Dedifferentiated amniotic fluid mesenchymal stem cell (primary cell): ENCODE measurements around the gene RPTOR.

ENCODE experiments used
- DNase-seq: peaks from one replicate; pipeline ENCODE4 v3.0.0-alpha.2; 2016; ENCODE audit errors: extremely low spot score

RPTOR gene

GRCh38 chr17:80640366-80641084, 95.9 kb downstream of the RPTOR start:
- no peak for DNase-seq

DNA sequence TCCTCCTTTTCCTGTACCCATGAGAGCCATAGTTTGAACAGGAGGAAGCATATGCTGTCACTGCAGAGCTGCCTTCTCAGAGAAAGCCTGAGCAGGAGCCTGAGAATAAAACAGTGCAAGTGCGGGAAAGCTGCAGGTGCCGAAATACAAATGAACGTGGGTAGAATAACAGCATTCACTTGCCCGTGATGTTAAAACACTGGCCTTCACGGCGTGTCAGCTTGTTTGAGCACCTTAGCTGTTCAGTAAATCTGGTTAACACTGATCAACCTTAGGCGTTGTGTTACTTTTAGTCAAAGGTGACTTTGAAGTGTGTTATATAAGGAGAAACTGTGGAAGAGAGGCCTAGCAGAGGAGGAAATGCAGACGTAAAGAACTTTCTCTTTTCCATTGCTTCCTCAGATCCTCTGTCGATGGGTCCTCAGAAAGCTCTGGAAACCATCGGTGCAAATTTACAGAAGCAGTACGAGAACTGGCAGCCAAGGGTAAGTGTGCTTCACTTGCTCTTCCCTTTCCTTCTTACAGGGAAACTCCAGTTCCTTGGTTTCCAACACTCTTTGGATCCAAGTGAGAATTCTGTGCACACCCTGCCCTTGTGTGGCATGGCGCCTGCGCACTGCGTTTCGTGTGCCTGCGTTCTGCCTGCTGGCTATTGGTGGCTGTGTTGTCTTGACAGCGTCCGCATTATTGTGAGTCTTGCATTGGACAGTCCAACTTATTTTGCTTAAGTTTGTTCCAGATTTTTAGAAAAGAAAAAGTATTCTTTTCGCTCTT, 98.9 kb downstream of the RPTOR start:
- DNase-seq: no peak

DNA sequence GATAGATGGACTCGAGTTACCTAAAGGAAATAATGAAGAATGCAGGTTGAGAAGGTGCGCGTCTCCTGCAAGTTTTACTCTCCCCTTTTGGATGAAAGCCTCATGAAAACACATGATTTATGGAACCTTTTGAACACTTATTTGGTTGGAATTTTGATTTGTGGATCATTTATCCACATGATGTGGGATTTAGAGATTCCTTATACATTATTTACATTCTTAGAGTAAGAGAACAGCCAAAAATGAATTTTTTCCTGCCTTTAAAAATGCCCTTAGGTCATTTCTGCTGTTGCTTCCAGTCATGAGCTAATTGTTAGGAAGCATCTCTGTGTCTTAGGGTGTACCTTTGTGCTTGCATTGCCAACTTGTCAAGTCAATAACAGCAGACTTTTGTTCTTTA, 99.9 kb downstream of the RPTOR start:
- peak; percentile 41 for DNase-seq

GRCh38 chr17:80645706-80646325, 101.2 kb downstream of the RPTOR start:
- no peak for DNase-seq

- no peak for DNase-seq
These were observed 101.7 kb downstream of the RPTOR start for GRCh38 chr17:80646328-80646727.

- peak; percentile 47 for DNase-seq
These were observed 103.1 kb downstream of the RPTOR start for GRCh38 chr17:80647746-80648145.

DNA sequence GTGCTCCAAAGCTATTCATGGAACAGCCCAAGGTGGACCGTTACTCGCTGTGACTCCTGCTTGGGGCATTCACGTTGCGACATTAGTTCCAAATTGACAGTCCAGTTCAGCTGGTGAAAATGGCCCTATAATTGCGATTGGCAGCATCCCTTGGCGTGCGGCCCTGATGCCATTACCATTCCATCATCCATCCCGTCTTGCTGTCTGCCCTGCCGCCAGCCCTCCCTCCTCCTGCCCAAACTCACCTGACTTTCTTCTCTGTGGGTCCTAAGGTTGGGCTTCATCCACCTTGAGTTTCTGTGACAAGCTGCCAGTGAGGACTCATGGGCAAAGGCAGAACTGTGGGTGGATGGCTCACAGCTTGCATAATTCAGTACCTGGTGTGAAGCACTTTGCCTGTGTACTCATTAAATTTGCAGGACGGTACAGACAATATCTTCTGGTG, 104.6 kb downstream of the RPTOR start:
- DNase-seq: no peak

DNA sequence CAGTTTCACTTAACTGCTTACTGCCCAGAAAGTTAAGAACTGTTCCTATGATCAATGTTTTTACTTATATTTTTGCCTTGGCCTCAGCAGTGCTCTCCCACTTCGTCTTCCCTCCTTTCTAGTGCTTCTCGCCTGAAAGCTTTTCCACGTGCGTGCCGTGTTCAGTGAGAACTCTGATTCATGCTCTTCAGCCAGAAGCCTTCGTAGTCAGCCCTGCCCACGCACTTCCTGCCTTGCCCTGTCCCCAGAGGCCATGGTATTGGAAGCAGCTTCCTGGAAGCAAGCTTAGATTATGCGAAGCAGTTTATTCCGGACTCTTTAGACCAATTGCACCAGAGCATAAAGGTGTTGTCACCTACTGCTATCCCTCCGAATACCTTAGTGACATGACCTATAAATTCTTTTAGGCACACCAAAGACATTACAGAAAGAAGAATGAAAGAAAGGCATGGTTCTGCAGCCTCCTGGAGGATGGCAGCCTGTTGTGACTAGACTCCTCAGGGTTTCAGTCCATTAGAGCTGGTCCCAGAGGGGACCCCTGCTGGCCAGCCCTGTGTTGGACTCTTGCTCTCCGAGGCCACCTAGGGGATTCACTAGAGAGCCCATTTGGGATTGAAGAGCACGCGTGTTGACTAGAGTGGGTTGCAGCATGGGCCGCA, 105.2 kb downstream of the RPTOR start:
- DNase-seq: peak; percentile 86

DNA sequence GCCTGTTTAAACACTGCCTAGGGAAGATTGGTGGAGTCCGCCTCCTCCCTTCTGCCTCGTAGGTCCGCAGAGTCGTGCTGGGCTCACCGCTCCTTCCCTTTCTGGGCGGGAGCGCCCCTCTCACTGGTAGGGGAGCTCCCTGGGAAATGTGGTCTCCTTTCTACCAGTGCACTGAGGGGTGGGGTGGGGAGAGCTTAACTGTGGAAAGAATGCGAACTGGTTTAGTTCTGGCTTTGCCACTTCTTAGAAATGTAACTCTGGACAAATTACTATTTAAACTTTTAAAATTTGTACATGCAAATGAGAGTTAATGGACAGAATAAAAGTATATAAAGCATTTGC, 105.7 kb downstream of the RPTOR start:
- DNase-seq: no peak

DNA sequence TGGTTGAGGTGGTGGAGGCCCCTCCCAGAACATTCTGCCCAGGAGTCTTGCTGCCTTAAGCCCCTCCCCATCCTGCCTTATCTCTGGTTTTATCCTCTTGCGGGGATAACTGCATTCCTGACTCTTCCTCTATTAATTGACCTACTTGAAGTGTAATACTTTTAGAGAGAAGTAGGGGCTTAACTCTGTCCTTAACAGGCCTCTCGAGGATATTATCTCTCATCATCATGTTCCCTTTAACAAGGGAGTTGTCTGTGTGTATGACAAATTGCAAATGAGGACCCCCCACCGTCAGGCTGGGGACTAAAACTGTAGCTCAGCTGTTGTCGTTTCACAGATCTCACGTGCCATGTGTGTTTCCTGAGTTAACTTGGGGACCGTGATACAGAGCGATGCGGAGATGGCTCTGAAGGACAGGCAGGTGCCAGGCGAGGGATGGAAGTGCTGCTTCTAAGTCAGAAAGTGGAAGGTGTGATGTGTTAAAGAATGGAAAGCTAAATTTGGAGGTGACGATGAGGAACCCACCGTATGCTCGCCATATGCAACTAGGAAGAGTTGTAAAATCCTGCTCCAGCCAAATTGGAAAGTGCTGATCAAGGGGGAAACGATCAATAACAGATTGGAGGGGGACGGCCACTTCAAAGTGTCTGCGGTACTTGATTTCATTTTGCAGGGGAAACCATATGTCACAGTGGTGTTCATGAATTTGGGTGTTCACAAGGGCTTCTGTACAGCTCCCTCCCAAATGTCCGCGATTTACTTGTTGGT, 106.3 kb downstream of the RPTOR start:
- DNase-seq: no peak

GRCh38 chr17:80652756-80653330, 108.2 kb downstream of the RPTOR start:
- no peak for DNase-seq

DNA sequence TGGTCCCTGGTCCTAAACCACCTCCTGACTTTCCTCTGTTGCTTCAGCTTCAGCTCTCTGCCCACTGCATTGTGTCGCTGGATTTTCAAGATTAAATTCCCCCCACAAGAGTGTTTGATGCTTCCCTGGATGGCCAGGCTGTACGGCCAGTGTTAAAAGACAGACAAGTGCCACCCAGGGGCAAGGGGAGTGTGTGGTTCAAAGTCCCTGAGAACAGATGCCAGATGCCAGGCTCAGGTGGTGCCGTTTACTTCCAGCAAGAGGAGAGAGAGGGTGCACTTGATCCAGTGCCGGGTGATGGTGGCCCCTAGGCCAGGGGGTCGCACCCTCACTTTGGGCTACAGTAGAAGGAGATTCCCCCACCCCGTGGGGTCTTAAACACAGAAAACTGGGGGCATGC, 109.2 kb downstream of the RPTOR start:
- DNase-seq: no peak

- DNase-seq: no peak
These were observed 111.0 kb downstream of the RPTOR start for GRCh38 chr17:80655608-80656007.

GRCh38 chr17:80656590-80656989, 112.0 kb downstream of the RPTOR start:
- no peak for DNase-seq

DNA sequence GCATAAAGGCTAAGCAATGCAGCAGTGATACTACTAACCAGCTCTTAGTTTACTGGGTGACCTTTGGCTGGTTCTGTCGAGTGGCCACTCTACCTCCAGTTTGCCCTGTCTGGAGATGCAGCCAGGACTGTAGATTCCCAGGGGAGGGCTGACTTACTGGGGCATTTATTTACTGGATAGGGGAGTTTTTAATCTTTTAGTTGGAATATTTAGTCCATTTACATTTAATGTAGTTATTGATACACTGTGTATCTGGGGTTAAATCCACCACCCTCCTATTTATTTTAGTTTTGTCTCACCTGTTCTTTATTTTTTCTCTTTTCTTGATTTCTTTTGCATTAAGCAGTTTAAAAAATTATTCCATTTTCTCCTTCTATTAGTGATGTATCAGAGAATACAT, 112.9 kb downstream of the RPTOR start:
- DNase-seq: no peak

GRCh38 chr17:80658821-80659220, 114.2 kb downstream of the RPTOR start:
- no peak for DNase-seq

DNA sequence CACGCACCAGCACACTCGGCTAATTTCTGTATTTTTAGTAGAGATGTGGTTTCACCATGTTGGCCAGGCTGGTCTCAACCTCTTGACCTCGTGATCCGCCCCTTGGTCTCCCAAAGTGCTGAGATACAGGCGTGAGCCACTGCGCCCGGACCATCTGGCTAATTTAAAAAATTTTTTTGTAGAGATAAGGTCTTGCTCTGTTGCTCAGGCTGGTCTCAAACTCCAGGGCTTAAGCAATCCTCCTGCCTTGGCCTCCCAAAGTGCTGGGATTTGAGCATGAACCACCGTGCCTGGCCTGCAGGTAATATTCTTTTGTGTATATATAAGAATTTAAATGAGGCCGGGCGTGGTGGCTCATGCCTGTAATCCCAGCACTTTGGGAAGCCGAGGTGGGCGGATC, 115.0 kb downstream of the RPTOR start:
- DNase-seq: no peak

DNA sequence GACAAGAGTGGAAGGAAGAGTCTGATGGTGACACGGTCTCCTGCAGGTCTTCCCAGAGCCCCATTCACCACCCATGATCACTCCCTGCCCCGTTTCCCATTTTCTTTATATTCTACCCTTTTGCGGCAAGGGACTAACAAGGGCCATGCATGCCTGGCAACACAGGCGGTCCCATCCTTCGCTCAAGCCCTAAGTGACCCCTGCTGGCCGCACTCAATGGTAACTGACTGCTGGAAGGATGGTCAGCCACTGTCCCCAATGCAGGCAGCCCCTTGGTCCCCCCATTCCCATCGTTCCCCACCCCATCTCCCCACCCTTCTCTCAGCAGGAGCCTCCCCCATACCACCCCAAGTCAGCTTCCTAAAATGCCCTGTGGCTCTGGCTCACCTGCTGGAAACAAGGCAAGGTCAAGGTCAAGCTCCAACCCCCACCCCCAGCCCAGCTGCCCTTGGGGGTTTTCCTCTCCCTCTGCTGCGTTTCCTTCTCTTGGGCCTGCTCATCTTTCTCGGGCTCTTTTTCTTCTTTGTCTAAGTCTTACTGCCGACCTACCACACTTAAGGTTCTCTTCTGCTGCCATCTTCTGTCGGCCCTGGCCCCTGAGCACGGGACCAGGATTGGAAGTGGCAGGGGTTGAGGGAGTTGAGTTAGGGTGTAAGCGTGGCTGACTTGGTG, 116.0 kb downstream of the RPTOR start:
- no peak for DNase-seq

DNA sequence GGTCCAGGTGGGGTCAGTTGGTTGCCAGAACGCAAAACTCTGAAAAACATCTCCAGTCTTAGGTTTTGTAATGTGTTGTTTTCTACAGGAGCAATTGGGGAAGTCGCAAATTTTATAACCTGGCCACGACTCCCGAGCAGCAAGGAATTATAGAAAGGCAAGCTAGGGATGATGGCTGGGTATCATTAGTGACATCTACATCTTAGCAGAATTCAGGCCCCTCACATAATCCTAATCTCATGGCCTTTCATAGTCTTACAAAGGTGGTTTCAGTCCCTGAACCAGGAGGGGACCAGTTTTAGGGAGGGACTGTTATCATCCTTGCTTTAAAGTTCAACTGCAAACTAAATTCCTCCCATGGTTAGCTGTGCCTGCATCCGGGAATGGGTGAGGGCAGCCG, 117.9 kb downstream of the RPTOR start:
- DNase-seq: no peak

DNA sequence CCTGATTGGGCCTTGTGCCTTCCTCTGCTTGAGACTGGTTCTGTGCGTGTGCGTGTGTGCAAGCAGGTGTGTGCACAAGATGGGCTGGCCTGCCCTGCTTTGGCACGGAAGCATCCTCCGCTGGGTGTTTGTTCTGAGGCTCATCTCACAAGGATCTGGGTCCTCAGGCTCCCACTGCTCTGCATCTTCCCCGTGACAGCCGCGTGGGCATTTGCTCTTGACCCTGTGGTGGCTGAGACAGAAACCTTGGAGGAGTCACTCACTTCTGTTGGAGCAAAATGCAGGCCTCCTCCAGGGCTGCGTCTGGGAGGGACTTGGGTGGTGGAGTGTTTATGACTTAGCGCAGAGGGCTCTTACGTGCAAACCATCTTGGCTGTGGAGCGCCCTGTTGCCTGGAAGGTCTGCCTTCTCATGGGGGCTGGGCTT, 119.2 kb downstream of the RPTOR start:
- DNase-seq: no peak
